GM21447 (cell line): ENCODE data around the gene ZNF300.
"Not testable (repeated sequence)": the region's sequence is repeated elsewhere in the genome, so short reads cannot be mapped to it uniquely, and the experiment has no call there.

Experiments
- ATAC-seq: cut with Tn5 transposase; IDR thresholded peaks from one replicate; pipeline ENCODE4 v1.9.1; 2021; ENCODE audit not compliant: unreplicated experiment

ZNF300 gene

GRCh38 chr5:150846308-150846653 is 58.5 kb downstream of the ZNF300 start, which contains the start of gene IRGM:
Gene IRGM, plus strand, starts transcription at chr5:150846521. Its CDS starts 1,603 bp downstream, at chr5:150848124.
- not testable (repeated sequence) for ATAC-seq

GRCh38 chr5:150845185-150845859 is 59.5 kb downstream of the ZNF300 start:
- ATAC-seq = not testable (repeated sequence)
